ENCODE measurements around the gene TTC13.

TTC13 gene

GRCh38 chr1:230948903-230949302 lies 29.8 kb downstream of the TTC13 start:
- no peak overlapping the region for H3K4me3 ChIP-seq (ENCODE audit: low read depth, low read length)
- DNase-seq (ENCODE audit: low read depth, low spot score) = no peak
- ChIA-PET CTCF (interaction anchor here (1.6 kb wide), 1 partner anchor 31 kb away, joined by 5 read pairs; no protein-coding TSS in a partner anchor), POLR2A (no interaction called here)
- TF ChIP-seq CTCF (IDR thresholded peaks at IDR 0.05; ENCODE audit: insufficient read depth, low read length, missing control alignments) = no peak

GRCh38 chr1:230948301-230948700 lies 30.4 kb downstream of the TTC13 start:
- H3K4me3 ChIP-seq (ENCODE audit: low read depth, low read length) = no peak overlapping the region
- DNase-seq (ENCODE audit: low read depth, low spot score) = no peak
- ChIA-PET POLR2A (no interaction called here), CTCF (interaction anchor here (1.6 kb wide), 1 partner anchor 30 kb away, joined by 5 read pairs; no protein-coding TSS in a partner anchor)
- no peak for TF ChIP-seq CTCF (IDR thresholded peaks at IDR 0.05; ENCODE audit: insufficient read depth, low read length, missing control alignments)

- H3K4me3 ChIP-seq (ENCODE audit: low read depth, low read length) = no peak overlapping the region
- CTCF ChIA-PET = no interaction called here
- DNase-seq (ENCODE audit: low read depth, low spot score) = no peak
- TF ChIP-seq CTCF (IDR thresholded peaks at IDR 0.05; ENCODE audit: insufficient read depth, low read length, missing control alignments) = no peak
- POLR2A ChIA-PET = no interaction called here
Measured at GRCh38 chr1:230943048-230943593, 35.5 kb downstream of the TTC13 start.

- ChIA-PET CTCF (interaction anchor here (0.5 to 1.5 kb wide), 9 partner anchors 9 to 271 kb away, joined by 3 to 6 read pairs (median 4); no protein-coding TSS in a partner anchor), POLR2A (no interaction called here)
- no peak for TF ChIP-seq CTCF (IDR thresholded peaks at IDR 0.05; ENCODE audit: insufficient read depth, low read length, missing control alignments)
- peak; percentile 28 for DNase-seq (ENCODE audit: low read depth, low spot score)
- no peak overlapping the region for H3K4me3 ChIP-seq (ENCODE audit: low read depth, low read length)
Measured at GRCh38 chr1:230940848-230941247, 37.8 kb downstream of the TTC13 start.

GRCh38 chr1:230939806-230940489 lies 38.7 kb downstream of the TTC13 start:
- no peak for DNase-seq (ENCODE audit: low read depth, low spot score)
- H3K4me3 ChIP-seq (ENCODE audit: low read depth, low read length) = no peak overlapping the region
- POLR2A ChIA-PET = no interaction called here
- TF ChIP-seq CTCF (IDR thresholded peaks at IDR 0.05; ENCODE audit: insufficient read depth, low read length, missing control alignments) = no peak
- CTCF ChIA-PET = interaction anchor here (1.0 to 1.5 kb wide), 3 partner anchors 17 to 272 kb away, joined by 3 to 5 read pairs (median 4); no protein-coding TSS in a partner anchor

- no peak for TF ChIP-seq CTCF (IDR thresholded peaks at IDR 0.05; ENCODE audit: insufficient read depth, low read length, missing control alignments)
- ChIA-PET CTCF (interaction anchor here (1.2 to 1.9 kb wide), 4 partner anchors 10 to 141 kb away, joined by 3 to 6 read pairs (median 4); no protein-coding TSS in a partner anchor), POLR2A (no interaction called here)
- H3K4me3 ChIP-seq (ENCODE audit: low read depth, low read length) = no peak overlapping the region
- DNase-seq (ENCODE audit: low read depth, low spot score) = no peak
Measured at GRCh38 chr1:230938924-230939368, 39.7 kb downstream of the TTC13 start.

All from AG04449 (cell line).